NCI-H345 treated with DMSO at 0.1 percent for 48 hours (cell line): ENCODE results near the gene RASAL3.

Experiments
- DNase-seq: peaks from one replicate; lab custom pipeline; 2025; ENCODE audit not compliant: unreplicated experiment; lab: John Stamatoyannopoulos, UW

RASAL3 gene

GRCh38 chr19:15449620-15450527, 14.5 kb downstream of the RASAL3 start, which contains the start of gene WIZ:
WIZ (minus strand) TSS chr19:15449956; CDS start chr19:15448307, 1,649 bp downstream.
- no peak for DNase-seq

GRCh38 chr19:15448778-15449619, 15.3 kb downstream of the RASAL3 start:
- DNase-seq, result no peak

- DNase-seq, result no peak
Measured at GRCh38 chr19:15448044-15448777, 16.1 kb downstream of the RASAL3 start.

DNA sequence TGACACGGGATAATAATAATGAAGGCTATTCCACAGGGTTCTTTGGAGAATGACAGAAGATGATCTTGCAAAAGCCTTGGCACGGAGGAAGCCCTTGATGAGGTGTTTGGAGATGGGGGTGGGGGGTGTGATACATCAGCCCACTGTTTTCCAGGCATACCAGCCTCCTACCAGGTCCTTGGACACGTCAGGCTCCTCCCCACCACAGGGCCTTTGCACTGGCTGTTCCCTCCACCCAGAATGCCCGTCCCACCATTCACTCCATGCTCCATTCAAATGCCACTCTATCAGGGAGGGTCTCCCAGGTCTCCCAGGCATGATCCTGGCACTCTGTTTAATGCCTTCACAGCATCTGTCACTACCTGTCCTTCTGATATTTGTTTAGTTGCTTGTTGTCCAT, 17.3 kb downstream of the RASAL3 start:
- DNase-seq, result no peak

GRCh38 chr19:15445807-15446376, 18.5 kb downstream of the RASAL3 start:
- no peak for DNase-seq

- no peak for DNase-seq
Measured at GRCh38 chr19:15445227-15445605, 19.1 kb downstream of the RASAL3 start.

DNA sequence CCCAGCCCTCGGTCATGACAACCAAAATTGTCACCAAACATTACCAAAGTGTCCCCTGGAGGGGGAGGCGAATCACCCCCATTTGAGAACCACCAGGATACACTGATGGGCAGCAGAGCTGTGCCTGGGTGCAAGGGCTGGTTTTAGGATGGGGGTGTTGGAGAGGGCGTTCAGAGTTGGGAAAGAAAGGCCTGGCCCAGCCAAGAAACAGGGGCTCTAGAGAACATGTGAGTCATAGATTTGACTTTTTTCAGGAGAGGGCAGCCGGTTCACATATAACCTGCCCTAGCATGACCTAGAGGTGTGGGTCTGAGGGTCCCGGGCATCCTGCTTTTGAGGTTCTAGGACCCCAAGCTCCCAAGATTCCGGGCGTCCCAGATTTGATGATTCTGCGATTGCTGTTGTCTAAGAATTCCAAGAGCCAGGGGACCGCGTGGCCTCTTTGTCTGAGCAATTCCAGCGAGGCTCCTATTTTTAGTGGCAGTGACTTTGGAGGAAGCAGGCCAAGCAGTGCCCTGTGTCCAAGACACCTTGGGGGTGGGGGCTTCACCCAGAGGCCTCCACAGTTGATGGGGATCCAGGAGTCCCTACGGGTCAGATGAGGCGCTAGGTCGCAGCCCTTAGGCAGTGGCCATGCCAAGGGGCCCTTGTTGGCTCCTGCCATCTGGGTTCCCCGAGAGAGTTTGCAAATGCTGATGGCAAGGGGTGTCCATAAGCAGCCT, 19.7 kb downstream of the RASAL3 start:
- no peak for DNase-seq

- DNase-seq, result no peak
Measured at GRCh38 chr19:15443838-15444237, 20.5 kb downstream of the RASAL3 start.

GRCh38 chr19:15443325-15443724, 21.0 kb downstream of the RASAL3 start:
- DNase-seq, result no peak

DNA sequence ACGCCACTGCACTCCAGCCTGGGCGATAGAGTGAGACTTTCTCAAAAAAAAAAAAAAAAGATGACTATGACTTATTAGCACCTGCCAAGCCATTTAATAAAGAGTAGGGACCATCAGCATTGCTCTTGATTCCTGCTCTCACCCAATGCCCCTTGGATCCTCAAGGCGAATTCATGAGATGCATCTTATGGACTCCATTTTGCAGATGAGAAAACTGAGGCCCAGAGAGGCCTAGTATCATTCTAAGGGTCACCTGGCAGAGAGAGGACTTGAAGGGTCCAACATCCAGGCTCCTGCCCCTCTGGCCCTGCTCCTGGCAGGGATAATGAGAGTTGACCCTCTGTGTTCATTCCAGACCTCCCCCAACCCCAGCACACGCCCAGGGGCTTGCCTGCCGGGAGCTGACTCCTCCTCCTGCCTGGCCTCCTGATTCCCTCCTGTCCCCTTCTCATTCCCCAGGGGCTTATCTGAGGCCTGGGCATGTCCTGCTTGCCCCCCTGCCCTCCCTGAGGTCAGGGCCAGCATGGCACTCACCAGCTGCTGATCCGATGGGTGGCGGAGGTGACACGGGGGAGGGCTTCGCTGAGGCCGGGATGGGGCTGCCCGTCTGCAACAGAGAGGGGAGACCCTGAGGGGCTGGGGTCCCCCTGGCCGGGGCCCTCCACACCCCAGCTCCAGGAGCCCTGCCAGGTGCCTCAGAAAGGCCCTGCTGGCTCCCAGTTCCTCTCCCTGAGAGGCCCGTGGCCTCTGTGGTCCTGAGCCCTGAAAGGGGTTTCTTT, 22.0 kb downstream of the RASAL3 start:
- DNase-seq, result no peak

- no peak for DNase-seq
Measured at GRCh38 chr19:15441317-15441716, 23.0 kb downstream of the RASAL3 start.

GRCh38 chr19:15439821-15440641, 24.3 kb downstream of the RASAL3 start:
- DNase-seq, result no peak

DNA sequence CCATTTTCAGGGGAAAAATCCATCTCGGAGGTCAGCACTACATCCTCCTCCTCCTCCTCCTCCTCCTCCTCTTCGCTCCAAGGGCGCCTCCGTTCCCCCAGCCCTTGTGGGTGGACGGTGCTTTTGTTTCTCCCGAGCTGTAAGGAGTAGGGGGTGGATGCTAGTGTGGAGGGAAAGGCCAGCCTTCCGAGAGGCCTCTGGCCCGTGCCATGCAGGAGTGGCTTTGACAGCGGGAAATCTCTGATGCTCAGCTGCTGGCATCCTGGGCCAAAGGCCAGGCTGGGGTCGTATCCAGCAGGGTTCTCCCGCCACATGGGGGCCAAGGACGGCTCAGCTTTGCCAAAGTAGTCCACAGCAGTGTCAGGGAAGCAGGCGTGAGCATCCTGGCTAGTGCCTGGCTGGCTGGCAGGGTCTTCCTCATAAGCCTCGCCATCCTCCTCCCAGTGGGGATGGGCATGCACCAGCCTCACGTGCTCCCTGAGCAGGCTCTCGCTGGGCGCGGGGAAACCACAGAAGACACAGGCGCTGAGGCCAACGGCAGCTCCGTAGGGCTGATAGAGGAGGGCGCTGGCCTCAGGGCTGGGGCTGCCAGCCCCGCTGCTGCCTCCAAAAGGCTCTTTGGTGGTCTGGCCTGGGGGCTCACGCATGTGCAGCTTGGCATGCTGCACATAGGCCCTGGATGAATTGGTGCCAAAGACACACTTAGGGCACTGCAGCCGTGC, 25.1 kb downstream of the RASAL3 start:
- DNase-seq, result no peak

GRCh38 chr19:15438577-15438976, 25.8 kb downstream of the RASAL3 start:
- no peak for DNase-seq

GRCh38 chr19:15438124-15438496, 26.2 kb downstream of the RASAL3 start:
- no peak for DNase-seq

DNA sequence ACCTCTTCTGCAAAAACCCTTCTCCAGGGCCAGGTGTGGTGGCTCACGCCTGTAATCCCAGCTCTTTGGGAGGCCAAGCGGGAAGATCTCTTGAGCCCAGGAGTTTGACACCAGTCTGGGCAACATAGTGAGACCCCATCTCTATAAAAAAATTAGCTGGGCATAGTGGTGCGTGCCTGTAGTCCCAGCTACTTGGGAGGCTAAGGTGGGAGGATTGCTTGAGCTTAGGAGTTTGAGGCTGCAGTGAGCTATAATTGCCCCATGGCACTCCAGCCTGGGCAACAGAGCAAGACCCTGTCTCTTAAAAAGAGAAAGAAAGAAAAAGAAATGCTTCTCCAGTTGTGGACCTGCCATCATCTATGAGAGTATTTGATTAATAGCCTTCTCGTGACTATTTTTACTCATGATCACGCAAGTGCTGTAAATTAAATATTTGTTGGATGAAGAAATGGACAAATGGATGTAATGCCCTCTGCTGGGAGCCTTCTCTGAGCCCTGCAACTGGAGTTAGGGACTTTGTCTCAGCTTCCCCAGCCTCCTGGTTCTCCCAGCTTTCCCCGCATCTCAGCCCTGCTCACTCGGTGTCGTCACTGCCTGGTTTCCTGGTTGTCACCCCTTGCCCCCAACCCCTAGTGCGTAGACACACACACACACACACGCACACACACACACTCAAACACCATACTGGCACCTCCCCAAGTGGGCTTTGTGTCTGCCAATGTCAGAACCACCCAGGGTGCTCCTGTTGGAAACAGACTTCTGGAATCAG, 26.8 kb downstream of the RASAL3 start:
- no peak for DNase-seq

DNA sequence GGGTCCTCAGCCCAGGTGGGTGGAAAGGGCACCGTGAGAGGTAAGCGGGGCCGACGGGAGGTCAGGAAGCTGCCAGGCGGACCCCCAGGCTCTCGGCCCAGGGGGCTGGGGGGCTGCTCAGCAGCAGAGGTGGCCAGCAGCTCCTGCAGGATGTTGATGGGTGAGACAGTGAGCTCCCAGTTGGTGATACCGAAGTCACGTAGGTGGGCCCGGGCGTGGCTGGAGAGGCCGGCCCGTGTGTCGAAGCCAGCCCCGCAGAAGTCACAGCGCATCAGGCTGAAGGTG, 27.6 kb downstream of the RASAL3 start:
- DNase-seq, result no peak
